ENCODE data around the gene PHLDB2. TPM values are rescaled to one million over a fixed set of nuclear protein-coding genes. Genes with fewer than 3 reads are reported as not detected.

Gene PHLDB2
- total RNA-seq, 4 donors from 2014 or later, result 56.9 to 108 (median 68.7) TPM

DNA sequence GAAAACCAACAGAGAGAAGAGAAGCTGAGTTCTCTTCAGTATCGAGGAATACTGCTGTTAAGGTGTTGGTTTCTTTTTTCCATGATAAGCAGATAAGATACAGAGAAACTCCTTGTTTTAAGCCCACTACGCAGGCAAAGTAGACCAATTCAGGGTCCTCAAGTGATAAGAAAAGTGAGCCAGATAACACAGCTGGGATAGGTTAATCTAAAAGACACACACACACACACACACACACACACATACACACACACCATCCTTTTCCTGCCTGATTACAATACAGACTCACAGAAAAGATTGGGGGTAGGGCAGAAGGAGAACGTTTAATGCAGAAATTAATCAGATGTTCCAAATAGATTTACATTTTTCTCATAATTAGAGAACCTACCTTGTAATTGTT lies 6.5 kb upstream of the PHLDB2 start:
- H3K9me3 ChIP-seq, result no peaks in the 10 kb centered on the region
- peak overlapping the region in 1 of 2 donors; percentile 76 for H3K27ac ChIP-seq
- no peaks in the 10 kb centered on the region for H3K4me1 ChIP-seq
- no peak for DNase-seq
- intact Hi-C loops (cut with DNase I; ENCODE audit: low total_unique reads), result loop anchor here (10.0 kb wide), 1 partner anchor 138 kb away; no protein-coding TSS in a partner anchor
- H3K4me3 ChIP-seq, result no peak overlapping the region
- no peaks in the 10 kb centered on the region for H3K27me3 ChIP-seq
- no peaks in the 10 kb centered on the region for H3K36me3 ChIP-seq
- TF ChIP-seq, protein P1, sequence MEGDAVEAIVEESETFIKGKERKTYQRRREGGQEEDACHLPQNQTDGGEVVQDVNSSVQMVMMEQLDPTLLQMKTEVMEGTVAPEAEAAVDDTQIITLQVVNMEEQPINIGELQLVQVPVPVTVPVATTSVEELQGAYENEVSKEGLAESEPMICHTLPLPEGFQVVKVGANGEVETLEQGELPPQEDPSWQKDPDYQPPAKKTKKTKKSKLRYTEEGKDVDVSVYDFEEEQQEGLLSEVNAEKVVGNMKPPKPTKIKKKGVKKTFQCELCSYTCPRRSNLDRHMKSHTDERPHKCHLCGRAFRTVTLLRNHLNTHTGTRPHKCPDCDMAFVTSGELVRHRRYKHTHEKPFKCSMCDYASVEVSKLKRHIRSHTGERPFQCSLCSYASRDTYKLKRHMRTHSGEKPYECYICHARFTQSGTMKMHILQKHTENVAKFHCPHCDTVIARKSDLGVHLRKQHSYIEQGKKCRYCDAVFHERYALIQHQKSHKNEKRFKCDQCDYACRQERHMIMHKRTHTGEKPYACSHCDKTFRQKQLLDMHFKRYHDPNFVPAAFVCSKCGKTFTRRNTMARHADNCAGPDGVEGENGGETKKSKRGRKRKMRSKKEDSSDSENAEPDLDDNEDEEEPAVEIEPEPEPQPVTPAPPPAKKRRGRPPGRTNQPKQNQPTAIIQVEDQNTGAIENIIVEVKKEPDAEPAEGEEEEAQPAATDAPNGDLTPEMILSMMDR (IDR thresholded peaks at IDR 0.05), result no peak
- no peak for TF ChIP-seq POLR2A (IDR thresholded peaks at IDR 0.05)

DNA sequence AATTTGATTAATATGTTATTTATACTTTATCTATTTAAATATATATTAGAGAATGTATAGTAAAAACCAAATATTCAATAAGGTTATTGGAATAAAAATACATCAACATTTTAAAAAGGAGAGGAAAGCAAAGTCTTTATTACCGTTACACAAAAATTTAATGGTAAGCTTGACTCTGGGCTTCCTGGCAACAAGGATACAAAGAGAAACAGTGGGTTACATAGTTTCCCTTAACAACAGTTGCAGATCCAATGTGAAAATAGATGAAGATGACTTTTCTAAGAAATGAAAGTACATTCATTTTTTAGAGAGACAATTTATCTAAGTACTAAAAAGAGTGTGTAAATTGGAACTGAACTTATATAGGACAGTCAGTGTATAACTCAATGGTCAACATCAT lies 6.0 kb upstream of the PHLDB2 start:
- peak overlapping the region in 1 of 2 donors; percentile 76 for H3K27ac ChIP-seq
- no peaks in the 10 kb centered on the region for H3K9me3 ChIP-seq
- H3K27me3 ChIP-seq, result no peaks in the 10 kb centered on the region
- TF ChIP-seq, protein P1 (IDR thresholded peaks at IDR 0.05), result no peak
- TF ChIP-seq POLR2A (IDR thresholded peaks at IDR 0.05), result no peak
- H3K4me3 ChIP-seq, result no peak overlapping the region
- intact Hi-C loops (cut with DNase I; ENCODE audit: low total_unique reads), result loop anchor here (10.0 kb wide), 1 partner anchor 138 kb away; no protein-coding TSS in a partner anchor
- H3K4me1 ChIP-seq, result no peaks in the 10 kb centered on the region
- H3K36me3 ChIP-seq, result no peaks in the 10 kb centered on the region
- DNase-seq, result no peak

DNA sequence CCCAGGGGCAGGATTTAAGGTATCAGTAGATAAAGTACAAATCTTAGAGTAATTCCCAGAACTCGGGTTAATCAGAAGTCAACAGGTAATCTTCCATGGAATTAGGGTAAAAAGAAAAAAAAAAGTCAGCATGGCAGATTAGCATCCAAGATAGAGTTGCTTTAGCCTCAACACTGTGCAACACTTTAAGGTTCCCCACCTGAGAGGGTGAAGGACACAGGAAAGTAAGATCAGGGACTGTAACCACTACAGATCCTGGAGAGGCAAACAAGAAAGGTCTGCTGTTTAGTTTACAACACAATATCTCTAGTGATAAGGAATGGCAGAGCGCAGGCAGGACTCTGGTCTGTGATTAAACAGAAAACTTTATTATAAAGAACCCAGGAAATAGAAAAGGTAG lies 4.1 kb upstream of the PHLDB2 start:
- no peak for DNase-seq
- Histone ChIP-seq H3K4me1 (no peaks in the 10 kb centered on the region), H3K4me3 (no peak overlapping the region), H3K9me3 (no peaks in the 10 kb centered on the region), H3K27me3 (no peaks in the 10 kb centered on the region), H3K36me3 (no peaks in the 10 kb centered on the region), H3K27ac (no peak overlapping the region)
- intact Hi-C loops (cut with DNase I; ENCODE audit: low total_unique reads), result loop anchor here (10.0 kb wide), 1 partner anchor 140 kb away; no protein-coding TSS in a partner anchor
- TF ChIP-seq, protein P1 (IDR thresholded peaks at IDR 0.05), result no peak
- no peak for TF ChIP-seq POLR2A (IDR thresholded peaks at IDR 0.05)

DNA sequence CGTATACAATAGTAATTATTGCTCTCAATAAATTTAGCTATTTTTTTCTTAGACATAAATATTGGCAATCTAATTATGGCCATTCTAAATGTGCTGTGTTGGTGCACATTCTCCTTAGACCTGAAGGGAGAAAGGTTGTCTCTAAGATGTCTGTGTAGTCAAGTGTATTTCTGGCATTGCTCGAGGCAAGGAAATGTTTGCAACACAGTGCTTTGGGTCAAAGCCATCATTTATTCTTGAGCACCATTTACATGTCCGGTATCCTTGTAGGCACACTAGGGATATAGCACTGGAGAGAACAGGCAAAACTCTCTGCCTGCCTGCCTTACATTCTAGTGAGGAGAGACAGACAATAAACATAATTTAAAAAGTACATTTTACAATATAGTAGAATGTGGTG lies 2.6 kb upstream of the PHLDB2 start:
- intact Hi-C loops (cut with DNase I; ENCODE audit: low total_unique reads), result loop anchor here (10.0 kb wide), 1 partner anchor 142 kb away; no protein-coding TSS in a partner anchor
- Histone ChIP-seq H3K27ac (no peak overlapping the region), H3K4me1 (no peaks in the 10 kb centered on the region), H3K4me3 (no peak overlapping the region), H3K36me3 (no peaks in the 10 kb centered on the region), H3K27me3 (no peaks in the 10 kb centered on the region), H3K9me3 (no peaks in the 10 kb centered on the region)
- no peak for TF ChIP-seq POLR2A (IDR thresholded peaks at IDR 0.05)
- TF ChIP-seq, protein P1 (IDR thresholded peaks at IDR 0.05), result no peak
- no peak for DNase-seq

DNA sequence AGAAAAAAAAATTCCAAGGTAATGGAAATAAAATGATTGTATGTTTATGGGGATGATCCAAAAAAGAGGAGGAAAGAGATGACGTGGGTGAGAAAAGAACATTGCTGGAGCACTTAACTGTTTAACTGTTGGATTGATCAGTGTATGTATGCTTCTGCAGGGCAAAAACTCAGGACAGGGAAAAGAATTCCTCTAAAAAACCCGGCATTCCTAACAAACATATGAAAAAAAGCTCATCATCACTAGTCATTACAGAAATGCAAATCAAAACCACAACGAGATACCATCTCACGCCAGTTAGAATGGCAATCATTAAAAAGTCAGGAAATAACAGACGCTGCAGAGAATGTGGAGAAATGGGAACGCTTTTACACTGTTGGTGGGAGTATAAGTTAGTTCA lies 1.6 kb upstream of the PHLDB2 start:
- Histone ChIP-seq H3K27ac (no peak overlapping the region), H3K27me3 (no peaks in the 10 kb centered on the region), H3K9me3 (no peaks in the 10 kb centered on the region), H3K36me3 (no peaks in the 10 kb centered on the region), H3K4me3 (no peak overlapping the region), H3K4me1 (no peaks in the 10 kb centered on the region)
- intact Hi-C loops (cut with DNase I; ENCODE audit: low total_unique reads), result loop anchor here (10.0 kb wide), 1 partner anchor 143 kb away; no protein-coding TSS in a partner anchor
- no peak for DNase-seq
- no peak for TF ChIP-seq POLR2A (IDR thresholded peaks at IDR 0.05)
- TF ChIP-seq, protein P1 (IDR thresholded peaks at IDR 0.05), result no peak

Data from uterus (tissue), 4 donors.